ENCODE results near the gene TMEM151B.

The TMEM151B gene

DNA sequence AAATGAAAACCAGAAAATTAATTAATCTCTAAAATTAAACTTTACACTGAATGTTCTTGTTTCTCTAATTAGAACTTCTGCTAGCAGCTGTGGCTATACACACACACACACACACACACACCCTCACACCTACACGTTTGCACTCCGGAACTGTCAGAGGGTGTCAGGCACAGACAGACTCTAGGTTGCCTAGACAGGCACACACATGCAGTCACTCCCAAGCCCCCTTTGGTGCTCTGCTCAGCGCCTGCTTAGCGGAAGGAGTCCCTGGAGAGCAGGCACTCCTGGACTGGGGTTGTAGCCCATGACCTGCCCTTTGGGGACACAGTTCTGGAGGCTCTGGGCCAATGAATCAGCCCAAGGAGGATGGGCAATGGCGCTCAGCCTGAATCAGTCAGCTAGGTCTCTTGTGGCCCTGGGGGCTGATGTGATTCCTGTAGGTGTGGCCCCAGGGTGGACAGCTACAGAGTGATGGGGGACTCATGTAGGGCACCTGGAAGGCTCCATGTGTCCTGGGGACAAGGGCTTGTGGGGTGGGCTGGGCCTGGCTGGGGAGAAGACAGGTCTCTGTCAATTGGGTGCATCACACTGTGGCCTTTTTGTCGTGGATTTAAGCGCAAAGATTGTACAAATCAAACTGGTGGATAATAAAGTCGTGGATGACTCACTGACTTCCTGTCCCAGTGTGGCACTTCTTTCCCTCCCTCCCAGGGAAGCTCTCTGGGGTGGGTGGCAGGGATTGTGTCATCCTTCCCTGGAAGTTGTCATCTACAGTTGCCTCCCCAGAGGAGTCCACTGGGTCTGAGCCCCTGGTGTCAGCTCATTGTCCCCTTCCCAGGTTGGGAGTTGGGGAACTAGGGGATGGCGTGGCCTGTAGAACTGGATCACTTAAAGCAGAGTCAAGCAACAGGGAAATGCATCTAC lies 8.8 kb downstream of the TMEM151B start:
- peak; percentile 14 for DNase-seq (ENCODE audit: low spot score)

DNA sequence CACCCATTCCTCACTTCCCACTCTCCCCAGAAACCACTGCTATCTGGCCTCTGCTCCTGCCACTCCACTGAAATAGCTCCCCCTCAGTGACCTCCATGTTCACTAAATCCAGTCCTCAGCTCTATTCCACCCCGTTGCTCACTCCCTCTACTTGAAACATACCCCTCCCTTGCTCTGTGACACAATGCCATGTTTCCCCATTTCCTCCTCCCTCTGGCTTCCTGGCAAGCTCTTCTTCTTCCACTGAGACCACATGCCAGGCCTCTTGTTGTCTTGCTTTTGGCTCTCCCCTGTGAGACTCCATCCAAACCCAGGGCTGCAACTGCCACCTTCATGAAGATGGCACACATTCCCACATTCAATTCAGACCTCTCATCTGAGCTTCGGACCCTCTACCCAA lies 13.9 kb downstream of the TMEM151B start:
- DNase-seq (ENCODE audit: low spot score) = no peak

- no peak for DNase-seq (ENCODE audit: low spot score)
Observed at GRCh38 chr6:44284867-44285266, 14.6 kb downstream of the TMEM151B start.

DNA sequence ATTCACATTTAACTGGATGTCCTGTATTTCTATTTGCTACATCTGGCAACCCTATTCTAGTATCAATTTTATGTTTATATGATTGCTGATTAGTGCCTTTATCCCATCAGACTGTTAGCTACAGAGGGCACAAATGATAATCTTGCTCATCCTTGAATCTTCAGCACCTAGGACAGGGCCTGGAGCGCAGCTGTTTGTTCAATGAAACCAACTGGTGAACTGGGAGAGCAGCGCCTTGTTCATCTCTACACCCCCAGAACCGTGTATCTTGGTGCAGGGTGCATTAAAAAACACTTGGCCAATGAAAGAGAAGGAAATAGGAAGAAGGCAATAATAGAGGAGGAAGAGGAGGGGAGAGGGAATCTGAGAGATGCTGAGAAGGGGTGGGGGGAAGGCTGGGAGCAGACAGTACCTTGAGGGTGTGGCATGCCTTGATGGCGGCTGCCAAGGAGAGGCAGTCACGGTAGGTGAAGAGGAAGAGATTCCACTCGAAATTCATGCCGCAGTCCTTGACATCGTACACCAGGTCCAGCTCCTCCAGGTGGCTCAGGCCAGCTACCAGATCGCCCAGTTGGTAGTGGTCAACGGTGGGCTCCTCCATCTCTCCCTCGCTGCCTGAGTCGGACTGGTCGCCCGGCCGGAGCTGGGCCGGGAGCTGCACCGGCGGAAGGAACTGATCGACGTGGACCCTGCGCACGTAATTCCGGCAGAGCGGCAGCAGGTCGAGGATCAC lies 15.5 kb downstream of the TMEM151B start:
- peak; percentile 22 for DNase-seq (ENCODE audit: low spot score)

DNA sequence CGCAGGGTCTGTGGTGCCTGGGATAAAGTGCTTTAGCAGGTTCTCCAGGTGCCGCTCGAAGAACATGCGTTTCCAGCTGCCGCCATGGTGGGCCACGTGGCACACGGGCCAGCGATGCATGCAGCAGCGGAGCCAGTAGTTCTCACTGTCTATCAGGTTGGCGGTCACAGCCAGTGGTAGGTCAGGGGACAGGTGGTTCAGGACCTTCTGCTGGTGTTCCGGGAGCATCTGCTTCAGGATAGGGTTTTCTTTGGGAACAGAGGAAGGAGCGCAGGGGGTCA lies 16.0 kb downstream of the TMEM151B start:
- DNase-seq (ENCODE audit: low spot score) = no peak

DNA sequence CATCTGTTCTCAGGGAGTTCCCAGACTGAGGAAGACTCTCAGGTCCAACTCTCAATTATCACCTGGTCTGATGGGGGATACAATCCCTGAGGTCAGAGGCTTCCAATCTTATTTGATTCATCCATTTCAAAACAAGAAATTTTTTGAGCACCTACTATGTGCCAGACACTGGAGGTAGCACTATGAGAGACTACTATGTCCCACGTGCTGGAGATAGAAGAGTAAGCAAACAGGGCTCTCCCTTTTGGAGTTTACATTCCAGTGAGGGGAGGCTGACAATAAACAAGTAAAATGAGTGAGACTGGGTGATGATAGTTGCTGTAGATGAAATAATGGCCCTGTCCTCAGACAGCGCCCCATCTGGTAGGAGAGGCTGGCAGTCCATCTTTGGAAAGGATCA lies 16.5 kb downstream of the TMEM151B start:
- DNase-seq (ENCODE audit: low spot score) = no peak

- DNase-seq (ENCODE audit: low spot score) = no peak
Observed at GRCh38 chr6:44289726-44290260, 19.5 kb downstream of the TMEM151B start.

- no peak for DNase-seq (ENCODE audit: low spot score)
Observed at GRCh38 chr6:44291841-44292240, 21.6 kb downstream of the TMEM151B start.

- DNase-seq (ENCODE audit: low spot score) = no peak
Observed at GRCh38 chr6:44292661-44293365, 22.6 kb downstream of the TMEM151B start.

DNA sequence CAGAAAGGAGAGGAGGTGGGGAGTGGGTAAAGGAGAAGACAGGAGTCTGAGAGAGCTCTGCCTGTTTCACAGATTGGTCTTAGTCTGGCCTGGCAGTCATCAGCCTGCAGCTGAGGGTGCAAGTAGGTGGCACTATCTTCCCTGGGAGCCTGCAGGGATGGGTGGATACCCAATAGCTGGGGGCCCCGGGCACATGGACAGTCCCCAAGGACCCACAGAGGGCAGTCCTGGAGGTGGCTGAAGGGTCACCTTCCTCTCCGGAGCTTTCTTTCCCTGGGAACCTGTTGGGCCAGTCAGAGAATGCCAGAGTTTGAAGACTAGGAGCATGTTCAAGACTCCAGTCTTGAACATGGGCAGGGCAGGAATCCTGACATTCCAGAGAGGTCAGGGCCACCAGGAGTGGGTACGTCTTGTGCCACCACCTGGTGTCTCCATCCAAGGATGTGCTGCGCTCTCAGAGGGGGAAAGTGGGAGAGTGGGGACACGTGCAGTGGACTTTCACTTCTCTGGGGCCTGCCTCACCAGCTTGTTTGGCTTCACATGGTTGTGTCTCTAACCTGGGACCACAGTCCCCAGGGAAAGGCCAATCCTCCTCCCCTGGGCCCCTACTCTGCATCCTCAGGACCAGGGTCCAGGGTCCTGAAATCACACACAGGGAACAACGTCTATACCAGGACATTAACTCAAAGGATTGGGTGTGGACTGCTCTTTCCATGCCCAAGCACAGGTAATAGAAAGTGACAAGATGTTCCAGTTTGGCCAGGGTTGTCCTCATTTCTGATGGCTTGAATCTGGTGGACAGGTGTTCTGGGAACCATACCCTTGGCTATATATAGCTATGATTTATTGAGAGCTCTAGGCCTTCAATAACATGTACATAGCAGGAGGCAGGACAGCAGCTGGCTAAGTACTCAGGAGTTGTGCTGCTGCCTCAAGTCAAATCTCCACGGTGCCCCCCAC lies 24.9 kb downstream of the TMEM151B start:
- DNase-seq (ENCODE audit: low spot score) = no peak

DNA sequence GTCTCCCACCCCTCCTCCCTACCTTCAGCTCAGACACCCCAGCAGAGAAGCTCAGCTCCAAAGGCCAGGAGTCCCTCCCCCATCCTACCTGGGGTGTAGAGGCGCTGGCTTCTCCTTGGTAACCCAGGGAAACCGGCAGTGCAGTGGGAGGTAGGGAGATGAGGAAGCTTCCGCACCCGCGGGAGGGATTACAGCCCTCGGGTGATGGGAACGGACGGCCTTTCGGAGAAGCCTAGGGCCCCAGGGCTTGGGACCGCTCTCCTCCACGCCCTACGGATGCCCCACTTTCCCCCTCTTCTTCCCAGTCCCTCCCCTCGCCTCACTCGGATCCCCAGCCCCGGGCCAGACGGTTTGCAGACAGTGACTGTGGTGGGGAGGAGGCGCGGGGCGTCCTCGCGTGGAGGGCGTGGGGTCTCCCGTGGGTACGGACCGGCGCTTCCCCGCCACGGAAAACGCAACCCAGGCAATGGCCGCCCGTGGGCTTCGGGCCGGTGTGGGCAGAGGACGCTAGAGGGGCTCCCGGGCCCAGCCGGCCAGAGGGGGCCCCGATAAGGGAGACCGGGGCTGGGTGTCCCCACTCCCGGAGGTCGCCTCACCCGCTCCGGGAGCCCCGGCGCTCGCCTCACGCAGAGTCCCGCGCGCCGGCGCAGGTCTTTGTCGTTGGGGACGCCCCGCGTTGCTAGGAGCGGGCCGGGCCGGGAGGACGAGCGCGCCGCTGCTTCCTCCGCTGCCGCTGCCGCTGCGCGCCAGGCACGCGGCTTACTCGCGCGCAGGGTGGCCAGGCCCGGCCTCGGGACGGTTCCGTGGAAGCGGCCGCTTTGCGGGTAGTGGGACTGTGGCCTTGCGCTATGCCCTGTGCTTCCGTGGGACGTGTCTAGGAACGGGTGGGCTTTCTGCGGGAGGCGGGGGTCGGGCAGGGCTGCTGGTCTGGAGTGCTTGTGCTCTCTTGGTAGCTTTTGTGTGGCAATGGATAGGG lies 27.1 kb downstream of the TMEM151B start:
- peak; percentile 55 for DNase-seq (ENCODE audit: low spot score)

- no peak for DNase-seq (ENCODE audit: low spot score)
Observed at GRCh38 chr6:44298055-44298803, 28.0 kb downstream of the TMEM151B start.

DNA sequence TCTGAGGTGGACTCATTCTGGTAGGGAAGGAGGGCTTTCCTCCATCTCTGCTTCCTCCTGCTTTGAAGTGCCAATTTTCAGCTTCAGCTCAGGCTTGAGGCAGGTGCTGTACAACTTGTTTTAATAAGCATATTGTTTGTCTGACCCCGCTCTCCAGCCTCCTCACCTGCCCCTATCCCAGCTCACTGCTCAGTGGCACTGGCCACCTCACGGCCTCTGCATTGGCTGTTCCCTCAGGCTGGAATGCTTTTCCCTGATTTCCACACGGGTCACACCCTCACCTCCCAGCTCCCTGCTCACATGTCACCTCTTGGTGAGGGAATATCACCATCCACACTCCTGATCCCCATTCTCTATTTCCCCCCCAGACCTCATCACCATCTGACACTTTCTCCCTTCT lies 28.6 kb downstream of the TMEM151B start:
- DNase-seq (ENCODE audit: low spot score) = no peak

GRCh38 chr6:44300292-44300823 lies 30.1 kb downstream of the TMEM151B start:
- DNase-seq (ENCODE audit: low spot score) = no peak

DNA sequence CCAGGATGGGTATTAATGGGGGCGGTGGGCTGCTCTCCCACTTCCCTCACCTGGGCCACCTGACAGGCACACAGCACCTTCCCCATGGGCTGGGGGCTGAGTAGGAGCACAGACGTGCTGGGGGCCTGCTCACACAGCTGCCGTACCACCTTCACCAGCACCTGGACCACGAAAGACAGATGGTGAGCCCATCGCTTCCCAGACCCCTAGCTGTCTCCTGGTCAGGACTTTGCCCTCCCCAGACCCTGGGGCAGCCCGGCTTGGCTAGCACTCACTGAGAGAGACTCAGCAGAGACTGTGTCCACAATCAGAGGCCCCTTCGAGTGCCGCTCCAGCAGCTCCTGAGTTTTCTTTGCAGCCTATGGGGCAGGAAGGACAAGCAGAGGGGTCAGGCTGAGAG lies 30.9 kb downstream of the TMEM151B start:
- no peak for DNase-seq (ENCODE audit: low spot score)

DNA sequence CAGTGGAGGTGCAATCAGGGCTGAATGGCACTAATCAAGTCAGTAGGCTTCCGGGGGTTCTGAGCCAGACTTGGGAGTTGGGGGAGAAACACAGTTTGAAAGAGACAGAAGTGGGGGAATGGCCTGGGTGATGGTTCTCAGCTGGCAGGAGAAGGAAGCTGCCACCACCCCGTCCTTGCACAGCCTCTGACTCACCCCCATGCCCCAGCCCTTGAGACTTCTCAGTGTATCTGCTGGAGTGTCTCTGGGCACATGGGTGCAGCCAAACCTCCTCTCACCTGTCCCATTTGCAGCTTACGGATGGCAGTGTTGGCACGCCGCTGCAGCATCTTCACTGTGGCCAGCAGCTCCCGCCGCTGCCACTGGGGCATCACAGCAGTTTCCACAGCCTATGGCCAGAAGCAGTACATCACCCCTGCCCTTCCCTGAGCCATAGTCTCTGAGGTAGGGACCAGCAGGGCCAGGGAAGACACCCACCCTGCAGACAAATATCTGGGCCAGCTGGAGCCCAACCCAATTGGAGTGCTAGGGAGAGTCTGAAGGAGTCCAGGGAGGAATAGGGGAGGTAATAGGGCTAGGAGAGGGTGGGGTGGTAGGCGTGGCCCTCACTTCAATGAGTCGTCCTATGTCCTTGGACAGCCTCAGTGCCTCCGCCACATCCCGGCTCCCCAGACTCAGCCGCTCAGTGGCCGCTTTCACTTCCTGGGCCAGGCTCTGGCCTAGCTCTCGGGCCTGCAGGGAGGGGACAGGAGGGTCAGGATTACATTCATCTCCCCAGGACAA lies 31.7 kb downstream of the TMEM151B start:
- no peak for DNase-seq (ENCODE audit: low spot score)

DNA sequence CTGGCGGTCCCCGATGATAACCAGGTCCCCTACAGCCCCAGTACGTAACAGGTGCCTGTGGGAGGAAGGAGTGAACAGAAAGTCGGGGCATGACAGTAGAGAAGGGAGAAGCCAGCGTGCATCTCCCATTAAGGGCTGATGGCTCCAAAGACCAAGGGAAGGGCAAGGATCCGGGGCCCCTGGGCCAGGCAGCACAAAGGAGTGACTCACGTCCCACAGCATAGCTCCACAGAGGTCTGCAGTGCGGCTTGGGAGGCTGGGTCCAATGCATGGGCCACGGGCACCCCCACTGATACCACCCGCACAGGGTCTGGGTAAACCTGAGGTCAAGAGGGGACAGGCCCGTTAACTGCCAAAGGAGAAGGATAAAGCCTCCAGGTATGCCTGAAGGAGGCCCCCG lies 32.6 kb downstream of the TMEM151B start:
- DNase-seq (ENCODE audit: low spot score) = no peak

GRCh38 chr6:44303842-44304241 lies 33.6 kb downstream of the TMEM151B start:
- no peak for DNase-seq (ENCODE audit: low spot score)
